ENCODE data around the gene SRBD1. TPM values are rescaled to one million over a fixed set of nuclear protein-coding genes. Genes with fewer than 3 reads are reported as not detected.

The SRBD1 gene
- polyA plus RNA-seq, 3 donors, result 4.7 to 5.2 (median 4.9) TPM

DNA sequence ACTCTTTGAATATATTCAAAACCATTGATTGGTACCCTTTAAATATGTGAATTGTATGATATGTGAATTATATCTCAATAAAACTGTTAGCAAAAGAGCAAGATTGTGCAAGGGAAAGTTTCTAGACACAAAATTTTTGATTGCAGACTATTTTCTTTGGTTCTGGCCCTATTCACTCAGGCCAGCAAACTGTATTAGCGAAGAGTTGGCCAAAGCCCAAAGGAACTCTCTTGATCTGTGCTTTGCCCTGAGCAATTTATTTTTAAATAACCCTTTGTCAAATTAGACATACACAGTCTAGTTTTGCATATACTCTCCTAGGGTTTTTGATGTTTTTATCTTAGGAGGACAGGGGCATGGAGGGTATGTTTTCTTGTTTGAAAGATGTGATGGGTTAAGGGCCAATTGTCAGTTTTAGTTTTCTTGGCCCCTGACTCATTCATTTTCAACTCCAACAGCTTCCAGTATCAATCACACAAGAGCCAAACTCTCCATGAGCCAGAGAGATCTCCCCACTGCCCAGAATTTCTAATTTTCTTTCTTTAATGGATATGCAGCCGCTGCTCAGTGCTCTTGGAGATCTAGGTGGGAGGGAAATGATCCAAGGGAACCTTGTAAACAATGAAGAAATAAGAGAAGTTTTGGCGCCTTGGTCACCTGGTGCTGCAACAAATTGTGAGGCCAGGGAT is 231.5 kb downstream of the SRBD1 start:
- H3K27ac ChIP-seq (ENCODE audit: low read depth, low read length), result no peak overlapping the region

DNA sequence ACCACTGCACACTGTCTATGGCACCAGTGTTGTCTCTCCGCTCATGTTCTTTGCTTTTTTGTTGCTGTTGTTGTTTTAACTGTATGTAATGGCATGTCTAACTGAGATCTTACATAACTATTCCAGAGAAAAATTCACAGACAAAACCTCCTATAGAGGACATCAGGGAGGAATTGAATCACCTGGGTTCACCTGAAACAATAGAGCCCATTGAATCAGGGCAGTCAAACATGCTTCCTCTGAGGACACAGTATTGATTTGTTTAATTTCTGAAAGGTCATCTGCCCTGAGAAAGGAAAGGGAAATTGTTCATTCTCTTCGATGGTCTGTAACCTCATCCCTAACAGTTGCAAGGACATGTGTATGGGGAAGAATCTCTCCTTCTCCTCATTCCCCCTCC is 237.5 kb downstream of the SRBD1 start:
- WGBS, 3 donors, result 62 to 87% (median 81%) methylated on average over 2 of the region's 2 CpGs
- no peak overlapping the region for H3K27ac ChIP-seq (ENCODE audit: low read depth, low read length)

More for the DNA sequence above, 231.5 kb downstream of the SRBD1 start:
- WGBS, 3 donors, result 74 to 85% (median 83%) methylated on average over 3 of the region's 3 CpGs

DNA sequence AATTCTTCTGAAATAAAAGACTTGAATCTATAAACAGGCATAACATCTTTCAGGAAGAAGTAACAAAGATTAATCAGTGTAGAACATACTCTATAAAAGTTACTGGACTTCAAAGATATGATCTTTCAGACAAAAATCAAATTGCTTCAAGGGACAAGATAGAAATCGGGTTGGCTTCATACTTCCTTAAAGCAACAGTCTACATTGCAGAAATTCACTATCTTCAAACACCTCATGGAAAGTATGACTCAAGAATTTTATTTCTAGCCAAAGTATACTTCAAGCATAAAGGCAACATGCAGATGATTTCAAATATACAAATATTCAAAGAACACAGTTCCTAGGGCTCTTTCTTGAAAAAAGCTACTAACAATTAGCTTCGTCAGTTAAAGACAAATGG is 240.7 kb downstream of the SRBD1 start:
- WGBS, 3 donors, result 69 to 85% (median 85%) methylated on average over 2 of the region's 2 CpGs
- no peak overlapping the region for H3K27ac ChIP-seq (ENCODE audit: low read depth, low read length)

DNA sequence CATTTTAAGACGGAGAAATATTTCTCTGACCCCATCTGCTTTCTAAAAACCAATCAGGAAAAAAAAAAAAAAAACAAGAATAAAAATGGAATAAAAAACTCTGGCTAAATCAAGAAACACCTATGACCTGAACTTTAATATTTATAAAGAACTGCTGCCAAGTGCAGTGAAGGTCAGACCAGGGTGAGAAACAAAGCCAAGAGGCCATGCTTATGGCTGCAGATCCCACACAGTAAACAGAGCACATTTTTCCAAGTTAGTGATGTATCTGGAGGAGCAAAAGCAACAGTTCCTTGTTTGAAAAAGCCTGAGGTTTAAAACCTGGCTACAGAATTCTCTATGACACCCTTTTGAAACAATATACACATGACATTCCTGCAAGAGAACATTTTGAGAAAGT is 242.3 kb downstream of the SRBD1 start:
- no peak overlapping the region for H3K27ac ChIP-seq (ENCODE audit: low read depth, low read length)
- 37 to 97% (median 91%) methylated on average over 1 of the region's 1 CpG for WGBS, 3 donors

DNA sequence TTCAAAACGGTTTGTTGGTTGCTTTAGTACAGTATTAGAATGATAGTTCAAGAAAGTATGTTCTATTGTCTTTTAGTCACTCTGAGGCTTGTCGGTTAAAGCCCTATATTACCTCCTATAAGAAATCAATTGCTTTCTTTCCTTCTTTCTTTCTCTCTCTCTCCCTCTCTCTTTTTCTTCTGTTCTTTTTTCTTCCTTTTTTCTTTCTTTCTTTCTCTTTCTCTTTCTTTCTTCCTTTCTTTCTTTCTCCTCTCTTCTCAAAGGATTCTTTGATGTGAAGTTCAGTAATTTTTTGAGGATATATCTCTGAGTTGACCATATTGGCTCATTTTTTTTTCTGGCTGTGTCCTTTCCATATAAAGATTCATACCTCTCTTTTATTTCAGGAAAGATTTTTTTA is 249.4 kb downstream of the SRBD1 start:
- H3K27ac ChIP-seq (ENCODE audit: low read depth, low read length), result no peak overlapping the region
- WGBS, 3 donors, result 62 to 89% (median 88%) methylated on average over 2 of the region's 2 CpGs

DNA sequence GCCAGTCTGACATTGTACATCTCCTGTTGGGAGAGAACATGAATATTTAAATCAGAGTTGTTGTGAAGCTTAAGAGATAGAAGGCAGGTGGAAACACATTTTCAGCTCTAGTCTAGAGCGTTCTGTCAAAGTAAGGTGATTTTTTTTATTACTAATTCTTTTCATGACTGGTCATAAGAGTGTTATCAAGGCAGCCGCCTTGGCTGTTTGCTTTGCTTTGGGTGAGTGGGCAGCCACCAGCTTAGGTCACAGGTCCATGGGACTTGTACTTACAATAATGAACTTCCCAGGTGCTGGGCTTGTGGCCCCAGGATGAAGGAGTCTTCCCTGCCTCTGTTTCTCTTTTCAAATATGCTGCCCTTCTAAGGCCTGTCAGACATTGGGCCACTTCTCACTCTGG is 256.3 kb downstream of the SRBD1 start:
- no peak overlapping the region for H3K27ac ChIP-seq (ENCODE audit: low read depth, low read length)
- 90 to 96% (median 93%) methylated on average over 2 of the region's 2 CpGs for WGBS, 3 donors

DNA sequence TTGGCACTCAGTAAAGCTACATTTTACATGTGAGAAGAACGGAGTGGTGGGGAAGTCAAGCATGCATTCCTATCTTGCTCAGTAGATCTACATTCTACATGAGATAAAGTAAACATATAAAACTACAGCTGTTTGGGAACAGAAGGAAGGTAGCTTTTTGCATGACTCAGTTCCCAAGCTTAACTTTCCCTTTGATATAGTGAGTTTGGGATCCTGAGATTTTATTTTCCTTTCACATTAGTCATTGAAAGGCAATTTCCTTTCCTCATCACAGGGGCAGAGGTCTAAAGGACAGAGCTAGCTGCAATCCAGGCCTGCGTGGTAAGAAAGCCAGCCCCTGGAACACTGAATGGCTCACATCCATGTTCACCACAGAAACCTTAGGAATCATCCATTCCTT is 257.2 kb downstream of the SRBD1 start:
- 71 to 78% (median 71%) methylated on average over 2 of the region's 2 CpGs for WGBS, 3 donors
- no peak overlapping the region for H3K27ac ChIP-seq (ENCODE audit: low read depth, low read length)

DNA sequence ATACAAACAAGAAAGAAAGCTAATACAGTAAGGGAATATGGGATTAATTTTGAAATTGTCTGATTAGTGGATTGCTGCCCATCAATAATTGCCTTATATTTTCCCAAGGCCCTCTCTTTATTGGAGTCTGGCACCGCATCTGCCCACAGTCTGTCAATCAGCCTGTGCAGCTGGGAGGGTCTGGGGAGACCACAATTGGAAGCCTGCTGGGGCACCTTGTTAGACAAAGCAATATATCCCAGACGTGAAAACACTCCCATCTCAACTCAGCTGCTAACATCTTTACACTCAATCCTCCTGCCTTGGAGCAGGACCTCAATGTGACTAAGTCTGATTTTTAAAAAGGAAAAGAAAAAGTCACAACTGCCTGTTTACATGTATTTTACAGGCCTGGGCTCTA is 258.6 kb downstream of the SRBD1 start:
- no peak overlapping the region for H3K27ac ChIP-seq (ENCODE audit: low read depth, low read length)
- WGBS, 3 donors, result 86 to 94% (median 91%) methylated on average over 2 of the region's 2 CpGs

DNA sequence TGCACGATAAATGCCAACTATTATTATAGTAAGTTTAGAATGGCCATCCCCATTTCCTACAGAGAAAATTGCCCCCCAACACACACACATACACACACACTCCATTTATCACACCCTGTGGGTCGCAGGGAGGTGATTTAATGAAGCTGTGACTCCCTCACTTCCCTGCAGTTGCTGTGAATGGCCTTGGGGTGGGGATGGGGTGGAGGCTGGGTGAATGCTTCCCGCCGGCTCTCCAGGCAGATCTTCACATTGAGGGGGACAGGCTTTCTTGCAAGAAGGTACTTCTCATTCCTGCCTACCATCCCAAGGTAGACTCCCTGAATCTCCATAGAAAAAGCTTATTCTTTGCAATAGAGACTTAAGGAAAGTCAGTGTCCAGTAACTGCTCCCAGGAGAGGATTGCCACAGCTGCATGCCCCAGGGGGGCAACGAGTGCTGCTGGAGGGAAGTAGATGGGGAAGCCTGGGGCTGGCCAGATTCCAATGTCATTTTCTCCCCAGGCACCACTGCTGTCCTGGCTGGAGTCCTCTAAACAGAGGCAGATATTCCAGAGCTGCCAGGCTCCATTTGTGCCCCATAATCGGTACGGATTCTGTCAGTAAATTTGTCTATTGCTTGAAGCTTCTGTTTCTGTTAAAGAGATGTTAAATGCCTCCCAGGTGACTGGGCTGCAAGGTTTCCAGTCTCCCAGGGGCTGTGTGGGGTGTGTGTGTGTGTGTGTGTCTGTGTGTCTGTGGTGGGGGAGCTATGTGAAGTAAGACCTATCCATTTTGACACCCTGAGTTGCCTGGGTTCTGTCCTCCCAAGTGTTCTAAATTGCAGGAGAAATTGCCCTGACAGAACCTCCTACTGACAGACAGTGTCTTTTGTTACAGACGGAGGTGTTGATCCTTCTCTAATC is 265.5 kb downstream of the SRBD1 start:
- WGBS, 3 donors, result 63 to 65% (median 64%) methylated on average over 8 of the region's 8 CpGs
- H3K27ac ChIP-seq (ENCODE audit: low read depth, low read length), result no peak overlapping the region

DNA sequence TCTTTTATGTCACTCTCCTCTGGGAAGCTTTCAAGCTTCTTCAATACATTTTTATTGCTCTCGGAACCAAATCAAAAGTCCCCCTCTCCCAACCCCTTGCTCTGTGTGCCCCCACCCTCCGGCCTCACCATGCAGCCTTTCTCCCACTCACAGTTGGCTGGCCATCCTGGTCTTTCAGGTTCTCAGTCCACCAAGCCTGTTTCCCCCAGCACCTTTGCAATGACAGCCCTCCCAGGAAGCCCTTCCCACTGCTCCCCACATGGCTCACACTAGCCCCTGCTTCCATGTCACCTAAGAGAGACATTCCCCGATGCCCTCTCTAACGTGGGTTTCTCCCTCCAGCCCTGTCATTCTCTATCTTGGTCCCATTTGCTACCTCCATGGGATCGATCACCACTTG is 266.6 kb downstream of the SRBD1 start:
- 79 to 95% (median 90%) methylated on average over 5 of the region's 5 CpGs for WGBS, 3 donors
- H3K27ac ChIP-seq (ENCODE audit: low read depth, low read length), result no peak overlapping the region

DNA sequence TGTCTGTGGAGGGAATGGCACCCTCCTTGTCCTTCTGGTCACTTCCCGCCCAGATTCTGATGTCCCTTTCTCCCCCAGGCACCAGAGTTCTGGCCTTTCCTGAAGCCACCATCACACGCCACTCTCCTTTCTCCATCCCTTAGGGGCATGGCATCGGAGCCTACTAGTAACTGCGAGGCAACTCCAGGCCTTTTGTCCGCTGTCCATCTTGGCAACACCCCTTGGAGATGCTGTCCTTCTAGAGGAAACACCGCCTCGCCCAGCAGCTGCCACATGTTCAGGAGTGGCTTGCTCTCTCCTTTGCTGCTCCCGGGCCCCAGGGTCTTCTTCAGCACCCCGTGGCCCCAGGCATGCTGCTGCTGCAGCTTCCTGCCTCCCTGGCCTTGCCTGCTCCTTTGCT is 267.0 kb downstream of the SRBD1 start:
- WGBS, 3 donors, result 83 to 91% (median 88%) methylated on average over 8 to 9 of the region's 9 CpGs
- H3K27ac ChIP-seq (ENCODE audit: low read depth, low read length), result no peak overlapping the region

DNA sequence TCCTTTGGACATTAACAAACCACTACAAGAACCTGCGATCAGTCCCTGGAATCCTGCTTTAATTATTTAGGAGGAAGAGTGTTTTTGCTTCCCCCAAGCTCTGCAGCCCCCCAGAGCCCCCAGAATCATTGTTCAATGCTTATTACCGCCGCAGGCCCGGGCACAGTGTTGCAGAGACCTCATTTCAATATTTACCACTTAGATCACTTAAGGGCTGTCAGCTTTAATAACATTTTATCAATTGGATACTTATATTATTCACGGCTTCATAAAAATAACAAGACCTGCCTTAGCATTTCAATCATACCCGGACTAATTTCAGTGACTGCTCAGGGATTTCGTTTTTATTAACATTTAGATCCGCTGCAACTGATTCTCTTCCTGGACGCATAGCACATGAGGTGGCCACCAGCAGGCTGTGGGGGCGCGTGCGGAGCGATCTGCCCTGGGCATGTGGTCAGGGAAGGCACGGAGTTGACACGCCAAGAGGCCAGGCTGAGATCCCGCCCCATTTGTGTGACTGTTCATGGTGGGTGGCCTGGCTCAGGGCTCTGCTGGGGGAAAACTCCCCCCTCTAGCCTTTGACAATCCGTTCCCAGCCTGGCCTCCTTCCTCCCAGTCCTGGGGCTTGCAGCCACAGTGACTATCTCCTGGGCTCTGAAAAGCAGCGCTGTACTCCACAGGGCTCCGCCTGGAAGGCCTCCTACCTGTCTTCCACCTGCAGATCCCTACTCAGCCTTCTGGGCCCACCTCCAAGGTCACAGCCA is 267.6 kb downstream of the SRBD1 start:
- WGBS, 3 donors, result 84 to 89% (median 89%) methylated on average over 19 of the region's 19 CpGs
- no peak overlapping the region for H3K27ac ChIP-seq (ENCODE audit: low read depth, low read length)

DNA sequence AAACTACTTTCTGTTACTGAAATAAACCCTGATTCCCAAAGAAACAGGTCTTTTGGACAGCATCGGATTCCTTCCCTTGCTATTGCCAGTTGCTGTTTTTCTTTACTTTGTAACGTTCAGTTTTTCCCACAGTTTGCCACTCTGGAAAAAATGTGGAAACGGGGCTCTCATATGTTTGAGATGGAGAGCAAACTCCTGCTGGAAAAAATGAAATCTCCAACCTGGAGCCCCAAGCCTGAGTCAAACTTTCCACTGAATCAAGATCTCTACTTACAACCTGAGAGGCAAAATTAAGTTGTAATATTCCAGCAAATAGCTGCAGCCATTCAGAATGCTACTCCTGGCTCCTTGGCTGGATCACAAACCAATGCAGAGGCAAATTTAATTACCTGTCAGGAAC is 270.7 kb downstream of the SRBD1 start:
- WGBS, 3 donors, result 74 to 82% (median 79%) methylated on average over 3 of the region's 3 CpGs
- no peak overlapping the region for H3K27ac ChIP-seq (ENCODE audit: low read depth, low read length)

DNA sequence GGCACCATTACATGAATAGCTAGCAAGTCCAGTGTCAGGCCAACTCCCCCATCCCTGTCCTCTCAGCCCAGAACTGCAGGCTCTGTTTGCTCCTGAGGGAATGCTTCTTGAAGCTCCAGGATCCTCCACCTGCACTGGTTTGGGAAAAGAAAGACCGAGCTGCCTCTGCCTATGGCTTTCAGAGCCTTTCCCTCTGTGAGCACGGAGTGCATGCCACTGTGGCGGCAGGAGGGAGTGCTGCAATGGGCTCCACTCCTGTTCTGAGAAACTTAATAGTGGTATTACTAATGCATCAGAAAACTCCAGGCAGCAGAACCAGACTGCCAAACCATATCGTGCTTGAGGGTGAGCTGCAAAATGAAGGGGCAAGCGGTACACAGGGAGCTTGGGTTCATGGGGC is 271.8 kb downstream of the SRBD1 start:
- WGBS, 3 donors, result 90 to 96% (median 95%) methylated on average over 5 of the region's 5 CpGs
- no peak overlapping the region for H3K27ac ChIP-seq (ENCODE audit: low read depth, low read length)

Other genes starting within 250 kb of the SRBD1 start
- gene PRKCE, start 40.4 kb upstream of the SRBD1 start, polyA plus RNA-seq, result 1 to 10 TPM; 2.8 to 4.6 (median 3.5) TPM